Putamen (tissue), 1 donor: ENCODE measurements around the gene RUNX1.

ENCODE experiments used
- DNase-seq: peaks from one replicate; pipeline ENCODE4 v3.0.0-alpha.2; 2016; ENCODE audit warnings: low spot score

RUNX1 gene

DNA sequence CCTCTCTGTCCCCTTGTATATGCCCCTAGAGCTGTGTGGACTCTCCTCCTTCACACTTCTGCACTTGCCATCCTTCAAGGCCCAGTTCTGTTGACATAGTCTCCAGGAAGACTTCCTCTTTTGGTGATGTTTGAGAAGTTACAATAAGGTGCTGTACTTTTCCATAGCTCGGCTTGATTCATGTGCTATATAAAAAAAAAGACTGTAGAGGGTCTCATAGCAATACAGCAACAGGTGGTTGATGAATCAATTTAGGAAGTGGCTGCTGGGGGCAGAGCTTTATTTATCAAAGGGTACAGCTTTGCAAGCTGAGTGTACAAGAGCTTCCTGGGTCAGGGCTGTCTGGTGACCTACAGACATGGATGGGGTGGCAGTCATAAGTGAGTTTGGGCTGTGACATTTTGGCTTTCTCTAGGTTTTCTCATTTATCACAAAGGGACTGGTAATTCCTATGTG is 102.7 kb downstream of the RUNX1 start:
- no peak for DNase-seq

- no peak for DNase-seq
Measured at GRCh38 chr21:34945288-34945687, 103.8 kb downstream of the RUNX1 start.

GRCh38 chr21:34944015-34944755 is 104.9 kb downstream of the RUNX1 start:
- no peak for DNase-seq

DNA sequence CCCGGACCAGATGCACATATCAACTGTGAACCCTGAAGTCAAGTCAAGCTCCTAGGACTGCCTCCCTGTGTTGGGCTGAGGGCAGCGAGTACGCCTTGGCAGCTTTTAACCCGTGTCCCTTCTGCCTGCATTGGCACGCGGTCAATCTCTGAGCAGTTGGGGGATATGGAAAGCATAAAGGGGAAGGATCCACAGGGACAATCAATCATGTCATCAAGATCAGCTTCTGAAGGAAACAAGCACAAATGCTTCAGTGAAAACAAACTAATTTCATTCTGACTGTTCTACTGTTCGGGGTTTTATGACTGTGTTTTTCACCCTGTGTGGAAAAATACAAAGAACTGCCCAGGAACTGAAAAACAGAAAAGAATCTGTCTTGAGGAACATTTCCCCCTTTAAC is 106.2 kb downstream of the RUNX1 start:
- no peak for DNase-seq

- no peak for DNase-seq
Measured at GRCh38 chr21:34941162-34941561, 107.9 kb downstream of the RUNX1 start.

DNA sequence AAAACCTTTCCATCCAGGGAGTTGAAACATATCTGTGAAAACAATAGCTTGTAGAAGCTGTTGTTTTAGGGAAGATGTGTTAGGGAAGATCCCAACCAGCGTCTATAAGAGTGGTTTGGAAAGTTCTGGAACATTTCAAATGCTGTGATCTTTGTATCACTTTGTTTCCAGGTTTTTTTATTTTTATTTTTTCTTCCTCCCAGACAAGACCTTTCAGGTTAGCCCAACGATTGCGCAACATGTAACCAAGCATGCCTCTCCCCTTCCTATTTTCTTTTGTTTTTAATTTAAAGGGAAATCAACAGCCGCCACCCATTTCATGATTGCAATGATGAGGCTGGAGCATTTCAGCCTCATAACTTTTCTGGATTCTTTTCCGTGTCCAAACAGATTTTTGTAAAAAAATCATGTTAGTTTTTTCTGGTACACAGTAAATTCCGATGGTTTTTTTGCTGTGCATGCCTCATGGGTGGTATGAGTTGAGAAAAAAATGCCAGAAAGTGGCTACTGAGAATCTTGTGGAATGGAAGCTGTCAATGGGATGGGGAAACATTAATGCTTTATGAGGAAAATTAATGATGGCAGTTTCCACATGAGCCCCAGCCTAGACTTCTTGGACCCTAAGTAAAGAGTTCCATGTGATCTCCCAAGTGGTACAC is 109.3 kb downstream of the RUNX1 start:
- DNase-seq, result no peak

- no peak for DNase-seq
Measured at GRCh38 chr21:34938089-34938764, 110.9 kb downstream of the RUNX1 start.

DNA sequence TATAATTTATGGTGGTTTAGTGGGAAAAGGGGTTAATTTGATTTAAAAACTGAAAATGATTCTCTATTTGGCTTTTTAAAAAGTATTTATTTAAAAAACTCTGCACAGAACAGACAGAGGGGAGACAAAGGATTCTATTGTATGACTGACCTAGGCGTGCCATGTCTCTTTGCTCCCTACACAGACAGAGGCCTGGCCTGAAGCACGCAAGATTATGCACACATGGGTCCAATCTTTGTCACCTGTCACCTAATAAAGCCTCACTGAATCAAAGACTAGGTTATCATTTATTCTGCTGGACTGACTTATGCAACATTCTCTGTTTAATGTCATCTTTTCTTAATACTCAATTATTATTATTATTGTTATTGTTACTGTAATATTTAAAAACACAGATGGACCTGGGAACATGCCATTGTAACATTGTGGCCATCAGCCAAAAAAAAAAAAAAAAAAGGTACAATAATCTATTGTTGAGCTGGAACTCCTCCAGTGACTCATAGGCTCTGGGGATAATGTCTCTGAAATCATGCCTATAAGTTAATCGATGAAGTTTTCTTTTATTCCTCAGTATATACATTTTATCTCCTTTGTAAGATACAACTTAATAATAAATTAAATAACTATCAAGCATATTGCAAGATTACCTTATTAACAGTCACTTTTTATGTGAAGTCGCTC is 112.1 kb downstream of the RUNX1 start:
- no peak for DNase-seq

GRCh38 chr21:34936371-34936789 is 112.7 kb downstream of the RUNX1 start:
- DNase-seq, result no peak

GRCh38 chr21:34935898-34936297 is 113.2 kb downstream of the RUNX1 start:
- DNase-seq, result no peak

DNA sequence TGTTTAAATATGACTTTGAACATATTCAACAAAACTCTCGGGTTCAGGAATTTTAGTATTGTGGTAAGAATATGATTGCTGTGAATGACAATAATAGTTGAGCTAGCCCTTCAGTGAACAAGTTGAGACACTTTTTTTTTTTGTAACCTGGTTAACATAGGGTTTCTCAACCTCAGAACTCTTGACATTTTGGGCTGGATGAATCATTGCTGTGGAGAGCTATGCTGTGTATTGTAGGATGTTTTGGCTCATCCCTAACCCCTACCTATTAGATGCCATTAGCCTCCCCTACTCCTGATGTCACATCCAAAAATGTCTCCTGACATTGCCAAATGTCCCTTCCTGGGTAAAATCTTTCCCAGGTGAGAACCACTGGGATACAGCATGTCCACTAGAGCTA is 113.7 kb downstream of the RUNX1 start:
- no peak for DNase-seq

- no peak for DNase-seq
Measured at GRCh38 chr21:34934350-34934749, 114.8 kb downstream of the RUNX1 start.

GRCh38 chr21:34933609-34934335 is 115.3 kb downstream of the RUNX1 start:
- DNase-seq, result no peak

- no peak for DNase-seq
Measured at GRCh38 chr21:34932233-34932632, 116.9 kb downstream of the RUNX1 start.

DNA sequence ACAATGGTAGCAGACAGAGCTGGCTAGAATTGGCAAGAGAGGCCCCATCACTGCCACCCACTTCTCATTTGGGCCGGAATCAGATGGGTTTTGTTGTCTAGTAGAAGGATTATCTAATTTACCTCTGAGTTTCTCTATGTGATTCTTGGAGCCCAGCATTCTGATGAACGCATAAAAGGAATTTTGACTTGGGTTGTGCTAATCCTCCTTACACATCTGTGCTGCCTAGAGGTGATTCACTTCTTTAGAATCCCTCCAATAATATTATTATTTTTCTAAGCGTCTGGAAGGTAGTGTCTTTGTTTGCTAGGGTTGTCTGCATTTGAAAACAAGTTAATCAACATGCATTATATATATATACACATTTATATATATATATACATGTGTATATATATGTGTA is 118.1 kb downstream of the RUNX1 start:
- no peak for DNase-seq

- DNase-seq, result no peak
Measured at GRCh38 chr21:34928637-34929036, 120.5 kb downstream of the RUNX1 start.

GRCh38 chr21:34927992-34928391 is 121.1 kb downstream of the RUNX1 start:
- DNase-seq, result no peak

GRCh38 chr21:34926803-34927467 is 122.2 kb downstream of the RUNX1 start:
- no peak for DNase-seq

DNA sequence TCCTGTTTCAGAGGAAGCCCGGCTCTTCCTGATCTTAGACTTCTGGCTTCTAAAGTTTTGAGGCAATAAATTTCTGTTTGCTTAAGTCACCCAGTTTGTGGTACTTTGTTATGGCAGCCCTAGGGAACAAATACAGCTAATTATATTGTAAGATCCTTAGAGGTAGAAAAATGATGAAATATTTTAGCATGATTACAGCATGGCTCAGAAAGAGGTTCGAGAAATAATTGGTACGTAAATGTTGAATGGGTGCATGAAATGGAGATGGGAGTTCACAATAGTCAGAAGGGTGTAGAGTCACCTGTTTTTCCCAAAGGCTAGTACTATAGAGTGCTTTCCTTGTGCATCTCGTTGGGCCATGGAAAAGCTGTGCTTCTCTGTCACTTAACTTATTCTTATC is 123.5 kb downstream of the RUNX1 start:
- no peak for DNase-seq

GRCh38 chr21:34924771-34925419 is 124.2 kb downstream of the RUNX1 start:
- DNase-seq, result no peak

DNA sequence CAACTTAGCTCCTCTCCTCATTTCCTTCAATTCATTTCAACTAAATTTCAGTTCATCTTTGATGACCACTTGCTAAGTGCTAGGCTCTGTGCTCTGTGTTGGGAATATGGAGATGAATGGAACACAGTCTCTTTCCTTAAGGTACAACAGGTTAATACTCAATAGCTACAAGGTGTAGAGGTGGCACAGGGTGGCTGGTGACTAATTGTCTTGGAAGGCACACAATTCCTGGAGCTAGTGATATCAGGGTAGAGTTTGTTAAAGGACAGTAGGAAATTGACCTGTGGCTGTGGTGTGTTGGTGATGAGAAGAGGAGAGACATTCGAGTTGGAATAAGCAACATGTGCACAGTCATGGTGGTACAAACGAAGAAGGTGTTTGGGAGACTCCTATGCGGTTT is 124.9 kb downstream of the RUNX1 start:
- DNase-seq, result no peak
